HEK293 (cell line): ENCODE data around the gene MAN1C1.
A peak's percentile ranks its signal among the peaks of the same experiment; 100 is the strongest.

Experiments used
- ATF2 ChIP-seq: fragments of 450-650 bp; formaldehyde crosslinking; IDR thresholded peaks from 2 replicates; pipeline ENCODE4 v1.5.1; 2016; ENCODE audit warnings: missing biosample characterization, missing genetic modification characterization, low read depth
- KLF9 ChIP-seq: fragments of 450-650 bp; formaldehyde crosslinking; IDR thresholded peaks from 2 replicates; pipeline ENCODE4 v1.5.1; 2016; ENCODE audit warnings: missing biosample characterization, missing genetic modification characterization, low read depth
- PRDM4 ChIP-seq: fragments of 450-650 bp; formaldehyde crosslinking; IDR thresholded peaks from 2 replicates; pipeline ENCODE4 v1.5.1; 2017; ENCODE audit warnings: missing biosample characterization, missing genetic modification characterization
- SALL2 ChIP-seq: fragments of 450-650 bp; formaldehyde crosslinking; IDR thresholded peaks from 2 replicates; pipeline ENCODE4 v1.5.0; 2017; ENCODE audit warnings: missing biosample characterization, mild to moderate bottlenecking, missing genetic modification characterization, borderline replicate concordance
- SETDB1 ChIP-seq: IDR thresholded peaks from one replicate; pipeline ENCODE4 v1.6.1; 2017; ENCODE audit warnings: mild to moderate bottlenecking, low read length, moderate library complexity, mixed read lengths; ENCODE audit not compliant: insufficient read length
- ZBTB20 ChIP-seq: fragments of 450-650 bp; formaldehyde crosslinking; IDR thresholded peaks from 2 replicates; pipeline ENCODE4 v1.5.1; 2016; ENCODE audit warnings: missing biosample characterization, missing genetic modification characterization
- ZBTB44 ChIP-seq: fragments of 450-650 bp; IDR thresholded peaks from 2 replicates; pipeline ENCODE4 v1.5.1; 2018; ENCODE audit warnings: missing biosample characterization, mild to moderate bottlenecking, missing genetic modification characterization
- ZEB2 ChIP-seq: fragments of 450-650 bp; formaldehyde crosslinking; IDR thresholded peaks from 2 replicates; pipeline ENCODE4 v1.5.1; 2016; ENCODE audit warnings: missing biosample characterization, missing genetic modification characterization
- ZNF146 ChIP-seq: fragments of 450-650 bp; formaldehyde crosslinking; IDR thresholded peaks from 2 replicates; pipeline ENCODE4 v1.5.1; 2016; ENCODE audit warnings: missing biosample characterization, missing genetic modification characterization
- ZNF211 ChIP-seq: fragments of 450-650 bp; formaldehyde crosslinking; IDR thresholded peaks from 2 replicates; pipeline ENCODE4 v1.5.1; 2016; ENCODE audit warnings: low read depth, missing biosample characterization, missing genetic modification characterization
- ZNF23 ChIP-seq: fragments of 450-650 bp; formaldehyde crosslinking; IDR thresholded peaks from 2 replicates; pipeline ENCODE4 v1.5.1; 2016; ENCODE audit warnings: missing biosample characterization, missing genetic modification characterization, borderline replicate concordance
- ZNF24 ChIP-seq: fragments of 450-650 bp; formaldehyde crosslinking; IDR thresholded peaks from 2 replicates; pipeline ENCODE4 v1.5.1; 2016; ENCODE audit warnings: missing biosample characterization, missing genetic modification characterization
- ZNF280C ChIP-seq: fragments of 450-650 bp; formaldehyde crosslinking; IDR thresholded peaks from 2 replicates; pipeline ENCODE4 v1.5.1; 2016; ENCODE audit warnings: missing biosample characterization, missing genetic modification characterization
- ZNF280D ChIP-seq: fragments of 450-650 bp; formaldehyde crosslinking; IDR thresholded peaks from 2 replicates; pipeline ENCODE4 v1.5.1; 2016; ENCODE audit warnings: missing biosample characterization, missing genetic modification characterization
- ZNF311 ChIP-seq: fragments of 450-650 bp; formaldehyde crosslinking; IDR thresholded peaks from 2 replicates; pipeline ENCODE4 v1.5.1; 2017; ENCODE audit warnings: missing biosample characterization, missing genetic modification characterization, borderline replicate concordance
- ZNF398 ChIP-seq: fragments of 450-650 bp; formaldehyde crosslinking; IDR thresholded peaks from 2 replicates; pipeline ENCODE4 v1.5.1; 2017; ENCODE audit warnings: missing biosample characterization, missing genetic modification characterization
- ZNF404 ChIP-seq: fragments of 450-650 bp; formaldehyde crosslinking; IDR thresholded peaks from 2 replicates; pipeline ENCODE4 v1.5.1; 2017; ENCODE audit warnings: missing biosample characterization, missing genetic modification characterization
- ZNF488 ChIP-seq: fragments of 450-650 bp; formaldehyde crosslinking; IDR thresholded peaks from 2 replicates; pipeline ENCODE4 v1.5.1; 2016; ENCODE audit warnings: missing biosample characterization, missing genetic modification characterization
- ZNF521 ChIP-seq: fragments of 450-650 bp; formaldehyde crosslinking; IDR thresholded peaks from 2 replicates; pipeline ENCODE4 v1.5.1; 2017; ENCODE audit warnings: missing biosample characterization, mild to moderate bottlenecking, missing genetic modification characterization
- ZNF548 ChIP-seq: fragments of 450-650 bp; formaldehyde crosslinking; IDR thresholded peaks from 2 replicates; pipeline ENCODE4 v1.5.1; 2016; ENCODE audit warnings: missing biosample characterization, missing genetic modification characterization
- ZNF549 ChIP-seq: fragments of 450-650 bp; IDR thresholded peaks from 2 replicates; pipeline ENCODE4 v1.5.1; 2018; ENCODE audit warnings: missing biosample characterization, missing genetic modification characterization, mild to moderate bottlenecking, inconsistent platforms, moderate library complexity
- ZNF555 ChIP-seq: fragments of 450-650 bp; formaldehyde crosslinking; conservative IDR thresholded peaks from 2 replicates; pipeline ENCODE4 v1.5.1; 2017; ENCODE audit warnings: missing biosample characterization, mild to moderate bottlenecking, missing genetic modification characterization, inconsistent platforms
- ZNF558 ChIP-seq: fragments of 450-650 bp; formaldehyde crosslinking; IDR thresholded peaks from 2 replicates; pipeline ENCODE4 v1.5.1; 2016; ENCODE audit warnings: missing biosample characterization, missing genetic modification characterization
- ZNF560 ChIP-seq: fragments of 450-650 bp; formaldehyde crosslinking; IDR thresholded peaks from 2 replicates; pipeline ENCODE4 v1.5.1; 2017; ENCODE audit warnings: missing biosample characterization, missing genetic modification characterization, borderline replicate concordance
- ZNF747 ChIP-seq: fragments of 450-650 bp; formaldehyde crosslinking; IDR thresholded peaks from 2 replicates; pipeline ENCODE4 v1.5.1; 2016; ENCODE audit warnings: missing biosample characterization, missing genetic modification characterization
- ZSCAN30 ChIP-seq: fragments of 450-650 bp; IDR thresholded peaks from 2 replicates; pipeline ENCODE4 v1.5.1; 2018; ENCODE audit warnings: missing biosample characterization, mild to moderate bottlenecking, missing genetic modification characterization, moderate library complexity

The MAN1C1 gene

GRCh38 chr1:25796811-25797458 is 180.3 kb downstream of the MAN1C1 start (continued):
- TF ChIP-seq ZNF280D, result no peak
- TF ChIP-seq ZBTB44, result no peak
- TF ChIP-seq ZBTB20 (tag by site-specific recombination), result no peak
- no peak for TF ChIP-seq ZNF211 (tag by site-specific recombination)
- TF ChIP-seq KLF9 (tag by site-specific recombination), result no peak
- TF ChIP-seq ZNF24 (tag by site-specific recombination), result no peak
- TF ChIP-seq ZNF555 (tag by site-specific recombination), result no peak
- TF ChIP-seq ZNF548 (tag by site-specific recombination), result no peak
- TF ChIP-seq ZNF558 (tag by site-specific recombination), result no peak
- no peak for TF ChIP-seq ZNF404 (tag by site-specific recombination)
- TF ChIP-seq ZSCAN30, result 0 out of 2 replicates have a peak, but pooled peaks have one; percentile 18
- no peak for TF ChIP-seq ZNF23 (tag by site-specific recombination)
- TF ChIP-seq ZNF747, result no peak
- TF ChIP-seq ATF2 (tag by site-specific recombination), result no peak
- no peak for TF ChIP-seq ZNF280C
- no peak for TF ChIP-seq ZNF311 (tag by site-specific recombination)
- no peak for TF ChIP-seq ZNF146 (tag by site-specific recombination)
- no peak for TF ChIP-seq ZNF521 (tag by site-specific recombination)
- no peak for TF ChIP-seq ZNF549 (tag by site-specific recombination)
- TF ChIP-seq ZNF398 (tag by site-specific recombination), result no peak
- TF ChIP-seq ZEB2 (tag by site-specific recombination), result no peak
- no peak for TF ChIP-seq PRDM4 (tag by site-specific recombination)
- no peak for TF ChIP-seq ZNF560 (tag by site-specific recombination)
- TF ChIP-seq ZNF488 (tag by site-specific recombination), result no peak
- no peak for TF ChIP-seq SALL2 (tag by site-specific recombination)
- no peak for TF ChIP-seq SETDB1
